ENCODE measurements around the gene CD177.
"Not testable (repeated sequence)": the region's sequence is repeated elsewhere in the genome, so short reads cannot be mapped to it uniquely, and the experiment has no call there.

The CD177 gene

GRCh38 chr19:43332058-43332922, 21.2 kb upstream of the CD177 start:
- no peak for TF ChIP-seq CTCF (IDR thresholded peaks at IDR 0.05; ENCODE audit: control insufficient read depth, insufficient read depth, low read depth, low read length, missing control alignments)
- DNase-seq (ENCODE audit: low read depth): no peak
- no peak overlapping the region for H3K4me3 ChIP-seq (ENCODE audit: control insufficient read depth, low read depth, low read length)

GRCh38 chr19:43336508-43336907, 17.0 kb upstream of the CD177 start:
- not testable (repeated sequence) for H3K4me3 ChIP-seq (ENCODE audit: control insufficient read depth, low read depth, low read length); DNase-seq (ENCODE audit: low read depth)

- no peak overlapping the region for H3K4me3 ChIP-seq (ENCODE audit: control insufficient read depth, low read depth, low read length)
- no peak for TF ChIP-seq CTCF (IDR thresholded peaks at IDR 0.05; ENCODE audit: control insufficient read depth, insufficient read depth, low read depth, low read length, missing control alignments)
- DNase-seq (ENCODE audit: low read depth): no peak
Measured at GRCh38 chr19:43337737-43338136, 15.7 kb upstream of the CD177 start.

GRCh38 chr19:43338530-43338929, 15.0 kb upstream of the CD177 start:
- no peak overlapping the region for H3K4me3 ChIP-seq (ENCODE audit: control insufficient read depth, low read depth, low read length)
- DNase-seq (ENCODE audit: low read depth): no peak
- no peak for TF ChIP-seq CTCF (IDR thresholded peaks at IDR 0.05; ENCODE audit: control insufficient read depth, insufficient read depth, low read depth, low read length, missing control alignments)

GRCh38 chr19:43339243-43339930, 14.1 kb upstream of the CD177 start:
- not testable (repeated sequence) for DNase-seq (ENCODE audit: low read depth); H3K4me3 ChIP-seq (ENCODE audit: control insufficient read depth, low read depth, low read length)

- not testable (repeated sequence) for DNase-seq (ENCODE audit: low read depth); H3K4me3 ChIP-seq (ENCODE audit: control insufficient read depth, low read depth, low read length)
Measured at GRCh38 chr19:43340101-43340500, 13.4 kb upstream of the CD177 start.

GRCh38 chr19:43341098-43341497, 12.4 kb upstream of the CD177 start:
- not testable (repeated sequence) for DNase-seq (ENCODE audit: low read depth); H3K4me3 ChIP-seq (ENCODE audit: control insufficient read depth, low read depth, low read length)

- not testable (repeated sequence) for DNase-seq (ENCODE audit: low read depth); H3K4me3 ChIP-seq (ENCODE audit: control insufficient read depth, low read depth, low read length)
Measured at GRCh38 chr19:43342104-43342503, 11.4 kb upstream of the CD177 start.

- DNase-seq (ENCODE audit: low read depth): not testable (repeated sequence)
Measured at GRCh38 chr19:43344347-43344925, 9.1 kb upstream of the CD177 start.

GRCh38 chr19:43349813-43350212, 3.7 kb upstream of the CD177 start:
- H3K4me3 ChIP-seq (ENCODE audit: control insufficient read depth, low read depth, low read length); DNase-seq (ENCODE audit: low read depth): not testable (repeated sequence)

More at GRCh38 chr19:43344347-43344925, 9.1 kb upstream of the CD177 start:
- not testable (repeated sequence) for H3K4me3 ChIP-seq (ENCODE audit: control insufficient read depth, low read depth, low read length)
